HG02678 (cell line): Measurements from ENCODE around the gene AGK.
"Not testable (repeated sequence)": the region's sequence is repeated elsewhere in the genome, so short reads cannot be mapped to it uniquely, and the experiment has no call there.

Source experiments
- ATAC-seq: cut with Tn5 transposase; IDR thresholded peaks from one replicate; pipeline ENCODE4 v1.9.1; 2021; ENCODE audit warnings: mild to moderate bottlenecking, moderate library complexity; ENCODE audit not compliant: unreplicated experiment

The AGK gene

DNA sequence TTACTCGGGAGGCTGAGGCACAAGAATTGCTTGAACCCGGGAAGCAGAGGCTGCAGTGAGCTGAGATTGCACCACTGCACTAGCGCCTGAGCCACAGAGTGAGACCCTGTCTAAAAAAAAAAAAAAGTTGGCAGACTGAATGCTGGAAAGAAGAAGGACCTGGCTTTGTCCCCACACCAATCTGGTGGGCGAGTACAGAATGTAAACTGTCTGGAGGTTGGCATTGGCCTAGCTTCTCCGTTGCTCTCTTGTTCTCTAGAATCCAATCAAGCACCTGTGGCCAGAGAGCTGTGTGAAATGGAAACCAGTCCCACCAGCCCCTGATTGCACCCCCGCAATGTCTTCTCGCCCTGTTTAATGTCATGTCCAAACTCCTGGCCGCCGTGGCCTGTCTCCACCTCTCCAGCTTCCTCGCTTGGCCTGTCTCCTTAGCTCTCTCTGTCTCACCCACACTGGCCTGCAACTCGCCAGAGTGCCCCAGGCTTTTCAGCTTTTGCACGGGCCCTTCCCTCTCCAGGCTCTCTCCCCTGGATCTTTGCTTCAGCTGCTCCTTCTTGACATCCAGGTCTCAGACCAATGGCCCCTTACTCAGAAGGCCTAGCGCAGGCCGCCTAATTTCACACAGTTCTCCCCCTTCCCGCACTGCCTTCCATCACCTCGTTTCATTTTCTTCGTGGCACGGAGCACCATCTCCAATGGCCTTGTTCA is 670 bp upstream of the AGK start:
- ATAC-seq = no peak

DNA sequence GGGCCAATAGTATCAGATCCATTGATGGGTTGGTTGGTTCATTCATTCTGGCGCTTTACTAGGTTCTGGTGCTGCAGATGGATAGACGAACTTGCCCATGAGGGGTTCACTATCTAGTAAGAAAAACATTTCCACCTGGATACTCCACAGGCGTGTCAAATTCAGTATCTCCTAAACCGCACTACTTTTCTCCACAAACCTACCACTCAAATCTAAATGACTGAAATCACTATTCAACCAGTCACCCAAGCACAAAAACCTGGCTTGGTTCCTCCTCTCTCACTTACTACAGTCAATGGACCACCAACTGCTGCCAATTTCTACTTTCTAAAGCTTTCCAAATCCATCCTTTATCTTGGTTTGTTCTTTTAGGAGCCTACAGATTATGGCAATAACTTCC is 572 bp downstream of the AGK start:
- ATAC-seq = peak; percentile 8

DNA sequence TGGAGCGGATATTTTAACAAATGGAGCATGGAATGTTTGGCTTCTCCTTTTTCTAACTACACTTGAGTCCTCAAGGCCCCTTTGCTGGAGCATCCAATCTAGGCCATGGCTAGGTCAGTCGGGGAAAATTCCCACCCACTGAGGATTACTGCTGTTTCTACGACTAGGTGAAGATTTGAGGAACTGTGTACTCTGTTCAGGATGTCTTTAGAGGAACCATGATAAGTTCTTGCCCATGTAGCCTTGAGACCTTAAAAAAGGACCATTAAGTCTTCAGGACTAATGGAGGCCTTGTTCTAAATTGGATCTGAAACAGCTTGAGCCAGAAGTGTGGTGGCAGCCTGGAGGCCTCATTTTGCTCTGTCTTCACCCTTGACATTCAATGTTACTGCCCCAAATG is 6.2 kb downstream of the AGK start:
- ATAC-seq = no peak

DNA sequence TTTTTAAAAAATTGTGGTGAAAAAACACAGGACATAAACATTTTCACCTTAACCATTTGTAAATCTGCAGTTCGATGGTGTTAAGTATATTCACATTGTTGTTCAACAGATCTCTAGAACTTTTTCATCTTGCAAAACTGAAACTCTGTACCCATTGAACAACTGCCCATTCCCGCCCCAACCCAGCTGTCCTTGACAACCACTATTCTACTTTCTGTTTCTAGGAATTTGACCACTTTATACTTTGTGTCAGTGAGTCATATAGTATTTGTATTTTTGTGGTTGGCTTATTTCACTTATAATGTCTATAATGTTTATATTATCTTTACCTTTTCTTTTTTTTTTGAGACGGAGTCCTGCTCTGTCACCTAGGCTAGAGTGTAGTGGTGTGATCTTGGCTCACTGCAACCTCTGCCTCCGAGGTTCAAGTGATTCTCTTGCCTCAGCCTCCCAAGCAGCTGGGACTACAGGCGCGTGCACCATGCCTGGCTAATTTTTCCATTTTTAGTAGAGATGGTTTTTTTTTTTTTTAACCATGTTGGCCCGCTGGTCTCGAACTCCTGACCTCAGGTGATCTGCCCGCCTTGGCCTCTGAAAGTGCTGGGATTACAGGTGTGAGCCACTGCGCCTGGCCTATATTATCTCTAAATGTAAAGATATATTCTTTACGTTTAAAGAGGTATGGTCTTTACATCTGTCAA is 6.8 kb downstream of the AGK start:
- peak; percentile 48 for ATAC-seq

DNA sequence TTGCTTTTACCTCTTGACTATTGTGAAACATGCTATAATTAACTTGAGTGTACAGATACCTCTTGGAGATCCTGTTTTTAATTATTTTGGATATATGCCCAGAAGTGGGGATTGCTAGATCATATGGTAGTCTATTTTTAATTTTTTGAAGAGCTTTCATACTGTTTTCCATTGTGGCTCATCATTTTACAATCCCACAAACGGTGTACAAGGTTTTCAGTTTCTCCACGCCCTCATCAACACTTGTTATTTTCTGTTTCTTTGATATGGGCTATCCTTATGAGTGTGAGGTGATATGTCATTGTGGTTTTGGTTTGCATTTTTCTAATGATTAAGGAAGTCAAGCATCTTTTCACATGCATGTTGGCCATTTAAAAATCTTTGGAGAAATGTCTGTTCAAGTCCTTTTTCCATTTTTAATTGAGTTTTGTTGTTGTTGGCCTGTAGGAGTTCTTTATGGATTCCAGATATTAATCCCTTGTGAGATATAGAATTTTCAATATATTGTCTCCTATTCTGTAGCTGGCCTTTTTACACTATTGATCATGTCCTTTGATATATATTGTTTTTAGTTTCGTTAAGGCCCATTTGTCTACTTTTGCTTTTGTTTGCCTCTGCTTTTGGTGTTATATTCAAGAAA is 7.5 kb downstream of the AGK start:
- ATAC-seq = peak; percentile 80

DNA sequence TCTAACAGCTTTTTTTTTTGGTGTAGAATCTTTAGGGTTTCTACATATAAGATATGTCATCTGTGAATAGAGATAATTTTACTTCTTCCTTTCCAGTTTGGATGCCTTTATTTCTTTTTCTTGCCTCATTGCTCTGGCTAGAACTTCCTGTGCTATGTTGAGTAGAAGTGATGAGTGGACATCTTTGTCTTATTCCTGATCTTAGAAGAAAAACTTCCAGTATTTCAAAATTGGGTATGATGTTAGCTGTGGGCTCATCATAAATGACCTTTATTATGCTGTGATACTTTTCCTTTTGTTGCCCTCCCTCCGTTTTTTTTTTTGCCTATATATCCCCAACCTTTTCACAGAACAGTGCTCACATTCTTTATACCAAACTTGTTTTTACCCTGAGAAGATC is 8.8 kb downstream of the AGK start:
- no peak for ATAC-seq

DNA sequence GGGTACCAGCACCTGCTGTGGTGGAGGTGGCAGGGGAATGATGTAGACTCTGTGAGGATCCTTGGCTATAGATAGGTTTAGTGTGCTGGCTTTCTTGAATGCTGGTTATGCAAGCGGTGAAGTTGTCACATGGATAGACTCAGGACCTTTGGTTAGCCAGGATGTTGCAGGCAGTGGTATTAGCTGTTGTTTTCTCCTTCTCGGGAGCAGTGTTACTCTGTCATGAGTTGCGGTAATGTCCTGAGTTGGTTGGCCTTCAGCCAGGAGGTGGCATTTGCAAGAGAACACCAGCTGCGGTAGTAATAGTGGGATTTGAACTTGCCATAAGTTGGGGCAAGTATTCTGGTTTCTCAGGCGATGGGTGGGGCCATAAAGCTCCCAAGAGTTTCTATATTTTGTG is 10.8 kb downstream of the AGK start:
- ATAC-seq = no peak

DNA sequence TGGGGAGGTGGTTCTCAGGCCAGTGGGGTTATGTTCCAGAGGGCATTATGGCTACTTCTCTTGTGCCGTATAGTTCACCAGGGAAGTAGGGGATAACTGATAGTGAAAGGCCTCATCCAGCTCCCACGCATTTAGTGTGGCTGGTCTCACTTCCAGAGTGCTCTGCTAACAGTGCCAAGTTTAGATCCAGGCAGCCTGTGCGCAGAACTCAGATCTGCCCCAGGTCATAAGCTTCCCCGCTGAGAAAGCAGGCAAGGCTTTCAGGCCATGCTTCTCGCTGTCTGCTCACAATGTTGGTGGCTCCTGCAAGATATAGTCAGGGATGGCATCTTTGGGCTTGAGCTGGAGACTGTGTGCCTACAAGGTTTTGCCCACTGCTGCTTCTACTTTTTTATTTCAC is 11.3 kb downstream of the AGK start:
- ATAC-seq = no peak

DNA sequence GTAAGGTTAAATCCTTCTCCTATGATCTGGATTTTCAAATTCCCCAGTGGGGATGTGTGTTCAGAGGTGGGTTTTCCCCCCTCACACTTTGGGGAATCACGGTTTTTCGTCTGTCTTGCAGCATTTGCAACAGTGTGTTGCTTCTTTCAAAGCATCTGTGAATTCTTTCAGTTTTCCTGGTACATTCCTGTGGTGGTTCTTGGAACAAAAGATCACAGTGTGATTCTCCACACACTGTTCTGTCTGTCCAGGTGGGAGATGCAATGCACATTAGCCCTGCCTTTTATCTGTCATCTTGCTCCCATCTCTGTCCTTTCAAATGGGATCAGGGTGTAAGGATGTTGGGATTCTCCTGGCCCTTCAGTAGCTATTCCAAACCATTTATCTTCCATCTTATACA is 11.8 kb downstream of the AGK start:
- no peak for ATAC-seq

DNA sequence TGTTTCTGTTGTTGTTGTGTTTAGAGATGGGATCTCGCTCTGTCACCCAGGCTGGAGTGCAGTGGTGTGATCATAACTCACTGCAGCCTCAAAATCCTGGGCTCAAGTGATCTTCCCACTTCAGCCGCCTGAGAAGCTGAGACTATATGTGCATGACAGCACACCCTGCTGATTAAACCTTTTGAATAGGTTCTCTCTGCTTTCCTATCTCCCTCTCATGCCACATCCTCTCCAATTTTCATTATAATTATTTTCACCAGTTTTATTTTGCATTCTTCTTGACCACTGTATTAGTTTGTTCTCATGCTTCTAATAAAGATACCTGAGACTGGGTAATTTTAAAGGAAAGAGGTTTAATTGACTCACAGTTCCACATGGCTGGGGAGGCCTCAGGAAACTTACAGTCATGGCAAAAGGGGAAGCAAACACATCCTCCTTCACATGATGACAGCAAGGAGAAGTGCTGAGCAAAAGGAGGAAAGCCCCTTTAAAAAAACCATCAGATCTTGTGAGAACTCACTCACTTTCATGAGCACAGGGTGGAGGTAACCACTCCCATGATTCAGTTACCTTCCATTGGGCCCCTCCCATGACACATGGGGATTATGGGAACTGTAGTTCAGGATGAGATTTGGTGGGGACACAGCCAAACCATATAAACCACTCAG is 12.9 kb downstream of the AGK start:
- ATAC-seq = peak; percentile 64

DNA sequence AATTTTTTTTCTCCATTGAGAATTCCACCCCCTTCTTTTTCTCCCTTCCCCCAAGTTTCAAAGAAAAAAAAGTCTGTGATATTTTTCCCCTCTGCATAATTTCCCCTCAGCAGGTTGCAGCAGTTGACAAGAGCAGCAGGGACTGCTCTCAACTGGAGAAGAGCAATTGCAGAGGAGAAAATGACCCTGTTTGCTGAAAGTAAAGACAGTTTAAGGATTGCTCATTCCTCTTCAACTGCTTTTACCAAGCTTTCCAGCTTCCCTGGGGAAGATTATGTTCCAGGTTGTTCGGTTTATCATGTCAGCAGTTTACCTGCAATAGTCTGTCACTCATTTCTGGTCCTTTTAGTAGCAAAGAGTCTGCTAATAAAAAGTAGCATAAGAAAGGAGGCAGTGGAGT is 16.2 kb downstream of the AGK start:
- no peak for ATAC-seq

DNA sequence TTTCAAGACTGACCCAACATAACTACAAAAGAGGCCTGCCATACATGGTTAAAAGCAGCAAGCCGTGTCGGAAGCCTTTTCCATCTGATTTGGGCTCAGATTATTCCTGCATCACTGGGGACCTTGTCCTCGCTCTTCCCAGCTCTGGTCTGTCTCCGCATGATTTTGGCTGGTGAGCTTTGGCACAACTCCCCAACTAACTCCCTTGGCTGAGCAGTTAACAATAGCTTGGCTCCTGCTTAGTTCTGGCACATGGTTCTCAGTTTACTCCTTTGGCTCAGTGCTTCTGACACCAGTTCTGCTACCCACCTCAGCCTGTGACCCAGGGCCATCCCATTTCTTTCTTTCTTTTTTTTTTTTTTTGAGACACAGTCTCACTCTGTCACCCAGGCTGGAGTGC is 17.0 kb downstream of the AGK start:
- no peak for ATAC-seq

DNA sequence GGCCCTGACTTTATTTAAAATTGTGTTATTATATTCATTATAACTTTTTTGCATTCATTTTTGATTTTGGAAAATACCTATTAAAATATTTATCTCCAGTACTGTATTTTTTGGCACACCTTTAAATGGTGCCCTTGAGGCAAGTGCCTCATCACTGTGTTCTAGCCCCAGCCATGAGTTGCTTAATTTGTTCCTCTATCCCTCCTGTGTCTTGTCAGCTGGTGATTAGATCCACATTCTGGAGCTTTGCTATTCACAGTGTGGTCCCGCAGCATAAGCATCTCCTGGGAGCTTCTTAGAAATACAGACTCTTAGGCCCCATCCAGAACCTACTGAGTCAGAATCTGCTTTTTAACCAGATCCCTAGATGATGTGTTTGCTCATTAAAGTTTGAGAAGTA is 19.8 kb downstream of the AGK start:
- no peak for ATAC-seq

DNA sequence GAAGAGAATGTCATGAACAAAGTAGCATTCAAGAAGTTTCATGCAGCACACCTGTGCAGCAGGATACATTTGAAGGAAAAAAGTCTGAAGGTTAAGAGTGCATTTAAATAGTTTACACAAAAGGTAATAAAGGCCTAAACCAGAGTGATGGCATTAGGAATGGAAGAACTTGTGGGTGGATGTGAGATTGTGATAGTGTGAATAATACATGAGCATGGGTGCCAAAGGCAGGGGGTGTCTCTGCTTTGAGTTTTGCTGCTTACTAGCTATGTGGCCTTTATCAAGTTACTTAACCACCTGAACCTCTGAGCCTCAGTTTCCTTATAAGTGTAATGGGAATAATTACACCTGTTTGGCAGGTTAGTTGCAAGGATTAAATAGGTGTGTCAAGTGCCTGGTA is 21.0 kb downstream of the AGK start:
- ATAC-seq = no peak

DNA sequence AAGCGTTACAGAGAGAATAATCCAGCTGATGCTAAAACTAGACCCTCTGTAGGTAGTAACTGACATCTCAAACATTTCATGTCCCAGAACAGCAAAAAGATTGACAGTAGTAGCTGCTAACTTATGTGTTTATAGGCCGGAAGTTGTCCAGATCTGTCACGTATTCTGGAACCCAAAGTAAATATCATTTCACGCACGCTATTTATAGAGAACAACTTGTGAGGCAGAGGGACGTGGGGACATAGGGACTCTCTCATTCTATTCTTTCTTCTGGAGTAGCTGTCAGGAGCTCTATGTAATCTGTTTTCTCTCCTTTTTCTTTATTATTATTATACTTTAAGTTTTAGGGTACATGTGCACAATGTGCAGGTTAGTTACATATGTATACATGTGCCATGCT is 22.3 kb downstream of the AGK start:
- ATAC-seq = no peak

DNA sequence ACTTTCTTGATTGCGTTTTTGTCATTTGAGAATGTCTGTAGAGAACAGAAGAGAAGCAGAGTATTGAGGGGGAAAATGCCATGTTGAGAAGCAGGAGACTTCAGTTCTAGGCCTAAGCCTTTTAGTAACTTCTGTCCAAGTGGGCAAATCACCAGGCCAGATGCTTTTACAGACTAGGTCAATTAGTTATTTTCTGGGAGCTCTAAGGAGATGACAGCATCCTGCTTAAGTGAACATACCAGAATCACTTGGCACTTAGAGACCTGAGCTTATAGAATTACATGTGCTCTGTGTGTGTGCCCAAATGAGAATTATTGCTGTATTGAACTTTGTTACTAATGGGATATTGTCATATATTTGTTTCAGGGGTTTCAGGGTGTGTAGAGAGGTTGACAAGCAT is 24.0 kb downstream of the AGK start:
- no peak for ATAC-seq

DNA sequence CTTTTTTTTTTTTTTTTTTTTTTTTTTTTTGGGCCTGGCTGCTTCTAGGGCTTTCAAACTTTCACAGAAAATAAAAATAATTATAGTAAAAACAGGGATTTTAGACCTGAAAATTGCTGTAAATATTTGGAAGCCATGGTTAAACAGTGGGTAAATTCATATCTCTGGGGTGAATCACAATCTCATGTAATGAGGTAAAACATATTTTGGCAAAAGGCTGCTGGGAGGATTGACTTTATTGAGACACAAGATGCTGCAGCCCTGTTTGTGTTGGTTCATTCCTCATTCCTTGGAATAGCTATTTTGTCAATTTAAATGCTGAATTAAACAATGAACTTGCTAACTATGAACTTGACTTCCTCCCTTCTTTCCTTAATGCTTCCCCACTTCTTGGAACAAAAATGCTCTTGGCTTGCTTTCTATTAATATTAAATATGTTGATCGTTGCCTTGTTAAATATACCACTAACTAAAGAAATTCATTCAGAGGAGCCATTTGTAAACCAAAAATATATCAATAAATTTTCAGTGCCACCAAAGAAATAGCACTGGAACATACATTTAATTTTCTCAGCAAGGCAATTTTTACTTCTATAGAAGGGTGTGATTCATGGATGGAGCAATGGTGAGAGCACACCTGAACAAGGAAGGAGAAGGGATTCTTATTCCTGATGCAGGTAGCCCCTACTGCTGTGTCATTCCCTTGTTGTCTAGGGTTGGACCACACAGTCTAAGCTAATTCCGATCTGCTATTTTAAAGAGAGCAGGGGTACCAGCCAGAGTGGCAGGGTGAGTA is 24.6 kb downstream of the AGK start:
- no peak for ATAC-seq

DNA sequence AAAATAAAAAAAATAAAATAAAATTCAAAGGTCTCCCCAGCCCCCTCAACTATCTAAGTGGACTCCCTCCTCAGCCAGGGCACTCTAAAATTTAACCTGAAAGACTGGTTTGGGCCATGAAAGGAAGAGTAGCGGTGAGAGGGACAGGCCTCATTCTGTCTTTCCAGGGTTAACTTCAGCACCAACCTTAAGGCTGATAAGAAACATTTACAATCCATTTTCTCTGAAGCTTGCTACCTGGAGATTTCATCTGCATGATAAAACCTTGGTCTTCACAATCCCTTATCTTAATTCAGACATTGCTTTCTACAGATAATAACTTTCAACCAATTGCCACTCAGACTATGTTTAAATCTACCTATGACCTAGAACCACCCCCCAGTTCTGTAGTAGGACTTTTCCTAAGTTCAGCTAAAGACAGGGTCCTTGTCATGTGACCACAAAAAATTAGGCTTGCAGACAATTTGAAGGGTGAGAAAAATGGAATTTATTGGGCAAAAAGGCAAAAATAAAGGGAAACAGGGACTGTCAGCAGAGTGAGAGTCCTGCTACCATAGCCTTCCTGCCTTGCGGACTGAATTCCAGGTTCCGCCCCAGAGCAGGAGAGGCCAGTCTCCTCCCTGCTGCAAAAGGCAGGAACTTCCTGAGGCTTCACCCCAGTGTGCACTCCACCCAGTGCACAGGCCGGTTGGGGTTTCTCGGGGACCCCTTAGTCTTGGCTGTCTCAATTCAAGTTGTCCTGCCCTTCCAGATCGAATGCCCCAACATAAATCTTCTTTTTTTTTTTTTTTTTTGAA is 26.0 kb downstream of the AGK start:
- no peak for ATAC-seq

DNA sequence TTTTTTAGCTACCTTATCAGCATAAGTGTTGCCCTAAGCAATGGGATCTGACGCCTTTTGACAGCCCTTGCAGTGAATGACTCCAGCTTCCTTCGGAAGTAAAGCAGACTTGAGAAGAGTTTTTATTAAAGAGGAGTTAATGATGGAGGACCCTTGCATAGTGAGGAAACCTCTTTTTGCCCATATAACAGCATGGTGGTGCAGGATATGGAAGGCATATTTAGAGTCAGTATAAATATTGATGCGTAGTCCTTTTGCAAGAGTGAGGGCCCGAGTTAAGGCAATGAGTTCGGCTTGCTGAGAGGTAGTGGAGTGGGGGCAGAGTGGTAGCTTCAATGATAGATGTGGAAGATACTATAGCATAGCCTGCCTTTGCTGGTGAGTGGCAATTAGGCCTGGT is 28.7 kb downstream of the AGK start:
- ATAC-seq = not testable (repeated sequence)

DNA sequence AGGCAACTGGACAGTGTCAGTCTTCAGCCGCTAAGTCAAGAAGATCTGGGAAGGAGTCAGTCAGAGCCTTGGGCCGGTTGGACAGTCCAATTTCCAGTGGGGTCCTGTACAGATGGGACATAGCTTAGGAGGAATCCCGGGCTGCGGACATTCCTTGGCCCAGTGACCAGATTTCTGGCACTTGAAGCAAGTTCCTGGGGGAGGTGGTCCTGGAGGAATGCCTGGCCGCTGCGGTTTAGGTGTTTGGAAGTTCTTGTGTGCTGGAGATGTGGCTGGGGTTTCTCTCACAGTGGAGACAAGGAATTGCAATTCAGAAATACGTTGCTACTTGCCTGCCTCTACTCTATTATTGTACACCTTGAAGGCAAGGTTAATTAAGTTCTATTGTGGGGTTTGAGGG is 30.9 kb downstream of the AGK start:
- not testable (repeated sequence) for ATAC-seq
